HG02759 (cell line): ENCODE measurements around the gene AMBP.
"Not testable (repeated sequence)": the region's sequence is repeated elsewhere in the genome, so short reads cannot be mapped to it uniquely, and the experiment has no call there.

Experiments used
- ATAC-seq: cut with Tn5 transposase; IDR thresholded peaks from one replicate; pipeline ENCODE4 v1.9.1; 2021; ENCODE audit warnings: mild to moderate bottlenecking, moderate library complexity; ENCODE audit not compliant: unreplicated experiment

Gene AMBP

GRCh38 chr9:114093031-114093471 lies 15.0 kb upstream of the AMBP start:
- no peak for ATAC-seq

- ATAC-seq, result no peak
Observed at GRCh38 chr9:114092336-114092735, 14.2 kb upstream of the AMBP start.

GRCh38 chr9:114091711-114092110 lies 13.6 kb upstream of the AMBP start:
- no peak for ATAC-seq

- ATAC-seq, result no peak
Observed at GRCh38 chr9:114090798-114091197, 12.7 kb upstream of the AMBP start.

GRCh38 chr9:114089206-114089840 lies 11.2 kb upstream of the AMBP start:
- no peak for ATAC-seq

GRCh38 chr9:114088571-114089170 lies 10.6 kb upstream of the AMBP start:
- ATAC-seq, result no peak

GRCh38 chr9:114087721-114088120 lies 9.6 kb upstream of the AMBP start:
- no peak for ATAC-seq

- no peak for ATAC-seq
Observed at GRCh38 chr9:114086607-114087006, 8.5 kb upstream of the AMBP start.

GRCh38 chr9:114086009-114086408 lies 7.9 kb upstream of the AMBP start:
- no peak for ATAC-seq

GRCh38 chr9:114085387-114085789 lies 7.3 kb upstream of the AMBP start:
- ATAC-seq, result no peak

GRCh38 chr9:114084282-114085073 lies 6.4 kb upstream of the AMBP start:
- no peak for ATAC-seq

GRCh38 chr9:114083666-114084065 lies 5.6 kb upstream of the AMBP start:
- ATAC-seq, result no peak

GRCh38 chr9:114082763-114083412 lies 4.8 kb upstream of the AMBP start:
- ATAC-seq, result not testable (repeated sequence)

GRCh38 chr9:114082017-114082762 lies 4.1 kb upstream of the AMBP start:
- peak; percentile 85 for ATAC-seq

- ATAC-seq, result no peak
Observed at GRCh38 chr9:114081441-114082016, 3.4 kb upstream of the AMBP start.

- ATAC-seq, result no peak
Observed at GRCh38 chr9:114080773-114081440, 2.8 kb upstream of the AMBP start.

- no peak for ATAC-seq
Observed at GRCh38 chr9:114080195-114080772, 2.2 kb upstream of the AMBP start.

- no peak for ATAC-seq
Observed at GRCh38 chr9:114078781-114079156, 669 bp upstream of the AMBP start.

- no peak for ATAC-seq
Observed at GRCh38 chr9:114077162-114077837, 800 bp downstream of the AMBP start.
